H1 (cell line): Measurements from ENCODE around the gene MMP24. TPM values are rescaled to one million over a fixed set of nuclear protein-coding genes. Genes with fewer than 3 reads are reported as not detected.

Experiments
- CTCF ChIA-PET: fragments of 300-600 bp; sonication (Branson Sonifier 250); formaldehyde crosslinking; loops from one replicate; lab custom pipeline; 2021; ENCODE audit not compliant: partially characterized antibody; lab: Charles Lee
- POLR2A ChIA-PET: fragments of 300-600 bp; sonication (Branson Sonifier 250); formaldehyde crosslinking; loops from one replicate; lab custom pipeline; 2021; ENCODE audit warnings: inconsistent platforms; ENCODE audit not compliant: partially characterized antibody; lab: Charles Lee
- DNase-seq, 2 experiments: peaks; one replicate each; pipeline versions ENCODE4 v3.0.0 to v3.0.0-alpha.2; 2010 to 2022; ENCODE audit warnings: low spot score in 2 of 2, low read depth in 1 of 2, mixed read lengths in 1 of 2
- FAIRE-seq: peaks from 2 replicates; lab custom pipeline; 2011; peaks lifted over from hg19 to GRCh38; lab: Jason Lieb, UNC
- H2AFZ ChIP-seq: 2 replicates; pipeline ENCODE4 v1.8.1; 2012; ENCODE audit warnings: low read length, inconsistent platforms
- H2AK5ac ChIP-seq: 2 replicates; pipeline ENCODE4 v1.6.1; 2013; ENCODE audit warnings: low read depth, low read length
- H2BK120ac ChIP-seq: replicated peaks from 2 replicates; pipeline ENCODE3; 2013; ENCODE audit warnings: low read depth, low read length, inconsistent platforms
- H2BK12ac ChIP-seq: 2 replicates; pipeline ENCODE4 v1.6.1; 2013; ENCODE audit warnings: low read depth, low read length
- H2BK15ac ChIP-seq: 2 replicates; pipeline ENCODE4 v1.6.1; 2013; ENCODE audit warnings: low read length
- H2BK20ac ChIP-seq: 2 replicates; pipeline ENCODE4 v1.6.1; 2013; ENCODE audit warnings: low read length
- H2BK5ac ChIP-seq: 2 replicates; pipeline ENCODE4 v1.6.1; 2013; ENCODE audit warnings: low read depth, low read length
- H3K14ac ChIP-seq: 2 replicates; pipeline ENCODE4 v1.6.1; 2013; ENCODE audit warnings: inconsistent platforms; ENCODE audit not compliant: insufficient read length
- H3K18ac ChIP-seq: 2 replicates; pipeline ENCODE4 v1.6.1; 2013; ENCODE audit warnings: low read length; ENCODE audit errors: extremely low read depth
- H3K23ac ChIP-seq: 2 replicates; pipeline ENCODE4 v1.6.1; 2013; ENCODE audit warnings: inconsistent platforms; ENCODE audit not compliant: insufficient read length
- H3K23me2 ChIP-seq: 2 replicates; pipeline ENCODE4 v1.6.1; 2013; ENCODE audit warnings: low read depth, low read length
- H3K27ac ChIP-seq: 2 replicates; pipeline ENCODE4 v1.6.1; 2011; ENCODE audit warnings: low read depth, low read length, inconsistent platforms
- H3K27me3 ChIP-seq, 4 experiments: replicated peaks in 1 of 4; 1 replicate in 1 of 4; 2 replicates in 3 of 4; pipeline versions ENCODE4 v1.6.1 to v1.8.1; 2011 to 2013; ENCODE audit warnings: low read length in 3 of 4, mild to moderate bottlenecking in 3 of 4, inconsistent platforms in 2 of 4, mixed read lengths in 2 of 4, moderate library complexity in 1 of 4; ENCODE audit not compliant: control insufficient read depth in 3 of 4, insufficient read depth in 3 of 4; ENCODE audit errors: extremely low read depth in 1 of 4
- H3K36me3 ChIP-seq, 4 experiments: 2 replicates each; pipeline versions ENCODE4 v1.6.1 to v1.8.1; 2011 to 2013; ENCODE audit warnings: mild to moderate bottlenecking in 4 of 4, low read length in 3 of 4, moderate library complexity in 2 of 4, control low read depth in 1 of 4, inconsistent platforms in 1 of 4; ENCODE audit not compliant: insufficient read depth in 4 of 4, control insufficient read depth in 2 of 4
- H3K4ac ChIP-seq: replicated peaks from 2 replicates; pipeline ENCODE3; 2013; ENCODE audit warnings: low read length, low read depth, mixed read lengths, inconsistent platforms; ENCODE audit not compliant: insufficient read length
- H3K4me1 ChIP-seq, 4 experiments: replicated peaks in 1 of 4; 1 replicate in 1 of 4; 2 replicates in 3 of 4; pipeline versions ENCODE4 v1.6.1 to v1.8.1; 2011 to 2013; ENCODE audit warnings: low read length in 3 of 4, inconsistent platforms in 2 of 4, mixed read lengths in 1 of 4; ENCODE audit not compliant: insufficient read depth in 4 of 4, control insufficient read depth in 3 of 4
- H3K4me2 ChIP-seq, 2 experiments: 2 replicates each; pipeline versions ENCODE4 v1.6.1 to v1.8.1; 2011 to 2013; ENCODE audit warnings: low read depth in 2 of 2, low read length in 2 of 2, control low read depth in 1 of 2, inconsistent platforms in 1 of 2, mild to moderate bottlenecking in 1 of 2; ENCODE audit not compliant: insufficient read depth in 1 of 2
- H3K4me3 ChIP-seq, 4 experiments: fragments of 200-600, 300-600 bp in 1 of 4; sonication (generic), shearing (Covaris generic), sonication (Bioruptor Twin) in 1 of 4; 2 replicates each; pipeline versions ENCODE4 v1.5.1 to v1.8.1; 2011 to 2016; ENCODE audit warnings: low read length in 4 of 4, low read depth in 3 of 4, control low read depth in 2 of 4, inconsistent platforms in 2 of 4, mild to moderate bottlenecking in 2 of 4, mixed read lengths in 1 of 4, moderate library complexity in 1 of 4; ENCODE audit not compliant: insufficient read depth in 2 of 4; ENCODE audit errors: extremely low read depth in 1 of 4
- H3K56ac ChIP-seq: replicated peaks from 2 replicates; pipeline ENCODE3; 2013; ENCODE audit warnings: low read depth, mild to moderate bottlenecking, mixed read lengths, low read length, inconsistent platforms; ENCODE audit not compliant: insufficient read length
- H3K79me1 ChIP-seq: 2 replicates; pipeline ENCODE4 v1.6.1; 2013; ENCODE audit warnings: low read depth, low read length, control low read depth
- H3K79me2 ChIP-seq, 2 experiments: 2 replicates each; pipeline versions ENCODE4 v1.6.1 to v1.8.1; 2012 to 2013; ENCODE audit warnings: low read length in 2 of 2, mild to moderate bottlenecking in 2 of 2, inconsistent platforms in 1 of 2; ENCODE audit not compliant: insufficient read depth in 2 of 2, control insufficient read depth in 1 of 2
- H3K9ac ChIP-seq, 4 experiments: replicated peaks in 1 of 4; 1 replicate in 1 of 4; 2 replicates in 3 of 4; pipeline versions ENCODE4 v1.6.1 to v1.8.1; 2011 to 2013; ENCODE audit warnings: low read depth in 3 of 4, low read length in 3 of 4, control low read depth in 2 of 4, mild to moderate bottlenecking in 2 of 4, moderate library complexity in 2 of 4, inconsistent platforms in 1 of 4; ENCODE audit errors: extremely low read depth in 1 of 4
- H3K9me3 ChIP-seq, 2 experiments: 2 replicates each; pipeline versions ENCODE4 v1.6.1 to v1.8.1; 2012 to 2013; ENCODE audit warnings: mild to moderate bottlenecking in 2 of 2, moderate library complexity in 2 of 2, control low read depth in 1 of 2, inconsistent platforms in 1 of 2, low read depth in 1 of 2, low read length in 1 of 2, mixed read lengths in 1 of 2; ENCODE audit not compliant: insufficient read depth in 2 of 2
- H4K20me1 ChIP-seq, 2 experiments: replicated peaks in 1 of 2; 2 replicates each; pipeline versions ENCODE3 to v1.8.1; 2011 to 2013; ENCODE audit warnings: inconsistent platforms in 2 of 2, low read length in 2 of 2, mild to moderate bottlenecking in 1 of 2; ENCODE audit not compliant: insufficient read depth in 2 of 2, control insufficient read depth in 1 of 2
- H4K5ac ChIP-seq: 2 replicates; pipeline ENCODE4 v1.6.1; 2013; ENCODE audit warnings: low read length, low read depth, mixed read lengths, inconsistent platforms; ENCODE audit not compliant: insufficient read length
- H4K8ac ChIP-seq: 2 replicates; pipeline ENCODE4 v1.8.0; 2013; ENCODE audit warnings: mild to moderate bottlenecking, moderate library complexity, low read length, inconsistent platforms; ENCODE audit not compliant: insufficient read depth; ENCODE audit errors: extremely low read depth
- H4K91ac ChIP-seq: replicated peaks from 2 replicates; pipeline ENCODE3; 2013; ENCODE audit warnings: low read length, mixed read lengths, inconsistent platforms; ENCODE audit not compliant: insufficient read length
- ATF2 ChIP-seq: IDR thresholded peaks from 2 replicates; pipeline ENCODE4 v1.6.1; 2012; ENCODE audit warnings: low read length, inconsistent platforms
- CBX8 ChIP-seq: fragments of 300-800, 300-1000 bp; sonication (generic); IDR thresholded peaks from 2 replicates; pipeline ENCODE4 v1.7.1; 2016; ENCODE audit warnings: low read depth, low read length, borderline replicate concordance
- CHD1 ChIP-seq: IDR thresholded peaks from 2 replicates; pipeline ENCODE4 v1.6.1; 2012; ENCODE audit warnings: low read depth, low read length, improper control_type of control experiment
- FOSL1 ChIP-seq: IDR thresholded peaks from 2 replicates; pipeline ENCODE4 v1.6.1; 2011; ENCODE audit warnings: mild to moderate bottlenecking, low read depth, low read length, moderate library complexity; ENCODE audit not compliant: insufficient read depth
- GABPA ChIP-seq: IDR thresholded peaks from 2 replicates; pipeline ENCODE4 v1.6.1; 2011; ENCODE audit warnings: mild to moderate bottlenecking, low read length, moderate library complexity, borderline replicate concordance; ENCODE audit not compliant: insufficient read depth
- NANOG ChIP-seq: IDR thresholded peaks from 2 replicates; pipeline ENCODE4 v1.6.1; 2011; ENCODE audit warnings: low read length, low read depth, mild to moderate bottlenecking, inconsistent platforms; ENCODE audit not compliant: insufficient read depth, poor library complexity, severe bottlenecking
- RAD21 ChIP-seq, 2 experiments: IDR thresholded peaks in 1 of 2; conservative IDR thresholded peaks in 1 of 2; 2 replicates each; pipeline ENCODE4 v1.6.1; 2011; ENCODE audit warnings: low read depth in 2 of 2, low read length in 2 of 2, improper control_type of control experiment in 1 of 2, inconsistent platforms in 1 of 2, mild to moderate bottlenecking in 1 of 2, moderate library complexity in 1 of 2
- RXRA ChIP-seq: IDR thresholded peaks from 2 replicates; pipeline ENCODE4 v1.6.1; 2011; ENCODE audit warnings: low read depth, mild to moderate bottlenecking, low read length, moderate library complexity; ENCODE audit not compliant: insufficient read depth
- ZNF274 ChIP-seq: IDR thresholded peaks from 2 replicates; pipeline ENCODE4 v1.7.0; 2012; ENCODE audit warnings: low read length, borderline replicate concordance; ENCODE audit errors: extremely low read depth
- WGBS, 2 experiments: shearing (Covaris generic) in 1 of 2; methylation state at CpG; one replicate each; pipeline versions ENCODE4 v1.1.6 to v1.1.7; 2013 to 2015; ENCODE audit warnings: low lambda C conversion rate in 2 of 2, mixed read lengths in 2 of 2, inconsistent platforms in 1 of 2, low coverage in 1 of 2, missing lambda C conversion rate in 1 of 2; ENCODE audit not compliant: insufficient replicate concordance in 2 of 2, insufficient coverage in 1 of 2, insufficient read length in 1 of 2; ENCODE audit errors: extremely low coverage in 1 of 2, missing lambda C conversion rate in 1 of 2; 5-methylcytosine and 5-hydroxymethylcytosine counted together
- polyA plus RNA-seq, 7 experiments: library from polyadenylated mRNA; depleted of rRNA in 3 of 7; stranded (reverse) in 5 of 7; unstranded in 2 of 7; fragments of >200 nt in 5 of 7; fragments of 200-250 nt in 2 of 7; gene quantifications; 1 replicate in 5 of 7; 2 replicates in 1 of 7; 4 replicates in 1 of 7; pipeline versions ENCODE4 v1.2.1 to v1.2.3, GENCODE V29; 2011 to 2013; ENCODE audit warnings: missing spikeins in 2 of 7, mixed read lengths in 2 of 7
- total RNA-seq: library from RNA; stranded (reverse); fragmentation: NEBNext Ultra II Directional; extraction: Animal tissue kit (Norgen Biotek cat#: 25700); gene quantifications from 2 replicates; pipeline ENCODE4 v1.2.1, GENCODE V29; 2021

MMP24 gene
- total and polyA plus RNA-seq, 2 of the 8 experiments (the other 6 are each of a cell fraction or from before 2014, with no cell fraction given), result 18.8 to 21.4 TPM

DNA sequence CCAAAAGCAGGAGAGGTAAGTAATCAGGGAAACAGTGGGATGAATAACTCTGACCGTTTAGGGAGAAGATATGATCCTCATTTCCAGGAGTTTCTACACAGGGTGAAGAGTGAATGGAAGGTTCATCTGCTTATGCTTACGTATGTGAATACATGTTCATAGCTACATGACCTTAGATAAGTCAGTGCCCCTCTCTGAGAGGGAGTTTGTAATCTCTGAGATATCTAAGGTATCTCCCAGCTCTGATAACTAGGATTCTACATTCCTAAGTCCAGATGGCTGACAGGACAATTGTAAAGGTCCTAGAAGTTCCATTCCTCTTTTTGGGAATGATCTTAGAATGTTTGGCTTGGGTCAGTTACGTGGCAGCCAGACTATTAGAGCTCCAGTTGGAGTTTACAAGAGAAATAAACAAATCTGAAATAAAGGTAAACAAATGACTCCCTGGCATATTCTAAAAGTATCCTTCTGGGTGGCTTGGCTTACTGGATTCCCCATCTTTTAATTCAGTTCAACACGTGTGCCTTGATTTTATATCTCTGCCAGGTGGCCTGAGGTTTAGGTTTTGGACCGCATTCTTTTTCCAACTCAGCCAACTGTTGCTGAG, 38.8 kb upstream of the MMP24 start:
- no peaks in the 10 kb centered on the region for H3K36me3 ChIP-seq
- H2BK12ac ChIP-seq, result no peak overlapping the region
- WGBS, 2 experiments, result 90% methylated on average over 5 of the region's 5 CpGs; no CpG with 5 or more reads in 1 of the 2 experiments
- POLR2A ChIA-PET, result no interaction called here
- H2BK120ac ChIP-seq, result no peak overlapping the region
- no peaks in the 10 kb centered on the region for H3K23me2 ChIP-seq
- H3K4me2 ChIP-seq, result no peak overlapping the region
- no peak overlapping the region for H4K91ac ChIP-seq
- H2BK15ac ChIP-seq, result no peak overlapping the region
- H3K23ac ChIP-seq, result no peak overlapping the region
- no peak overlapping the region for H4K8ac ChIP-seq
- H3K4ac ChIP-seq, result no peak overlapping the region
- H3K79me1 ChIP-seq, result no peaks in the 10 kb centered on the region
- H4K5ac ChIP-seq, result no peak overlapping the region
- no peaks in the 10 kb centered on the region for H4K20me1 ChIP-seq
- no peak overlapping the region for H3K56ac ChIP-seq
- CTCF ChIA-PET, result interaction anchor here (1.0 to 1.5 kb wide), 3 partner anchors 22 to 92 kb away, joined by 4 to 6 read pairs (median 5); no protein-coding TSS in a partner anchor
- no peak overlapping the region for H3K9ac ChIP-seq
- no peaks in the 10 kb centered on the region; a peak in 2 of 7 replicates for H3K27me3 ChIP-seq
- DNase-seq (no peak), FAIRE-seq (no peak)
- H3K4me1 ChIP-seq, result peaks cover 0 to 6% (median 0%) of the 10 kb centered on the region in 4 experiments; a peak in 3 of 7 replicates
- H3K27ac ChIP-seq, result no peak overlapping the region
- no peak overlapping the region for H2BK20ac ChIP-seq
- H2AK5ac ChIP-seq, result no peak overlapping the region
- no peak overlapping the region for H3K14ac ChIP-seq
- H2AFZ ChIP-seq, result no peak overlapping the region
- H2BK5ac ChIP-seq, result no peak overlapping the region
- peaks cover 0 to 6% of the 10 kb centered on the region in 2 experiments; a peak in 1 of 4 replicates for H3K9me3 ChIP-seq
- H3K79me2 ChIP-seq, result no peaks in the 10 kb centered on the region
- no peak overlapping the region for H3K4me3 ChIP-seq
- no peak overlapping the region for H3K18ac ChIP-seq
- TF ChIP-seq FOSL1 (no peak), RXRA (no peak), RAD21 (IDR thresholded peaks at IDR 0.05 in 1 of 2, conservative IDR thresholded peaks at IDR 0.05 in 1 of 2; ENCODE audit: low read depth in 2 of 2, low read length in 2 of 2) (no peak), ZNF274 (no peak), CBX8 (no peak), CHD1 (no peak), NANOG (no peak), GABPA (no peak), ATF2 (no peak)
